HCT116 (cell line): Measurements from ENCODE around the gene EFEMP2. TPM values are rescaled to one million over a fixed set of nuclear protein-coding genes. Genes with fewer than 3 reads are reported as not detected.

Experiments used
- ATAC-seq: fragments of 200-7000 bp; cut with Tn5 transposase; 2 replicates; pipeline ENCODE4 v1.9.1; 2020; ENCODE audit warnings: mild to moderate bottlenecking, moderate library complexity
- BruUV-seq: library from RNA; stranded (reverse); fragments of 400-500 nt; replicated peaks from 2 replicates; lab custom pipeline; 2021; lab: Mats Ljungman, UMichigan
- CTCF ChIA-PET: fragments of 300-600 bp; sonication (Branson Sonifier 250); formaldehyde crosslinking; loops from one replicate; lab custom pipeline; 2021; ENCODE audit warnings: antibody characterized with exemption; lab: Charles Lee
- POLR2A ChIA-PET: fragments of 300-600, 350-600 bp; sonication (Branson Sonifier 250); formaldehyde crosslinking; loops from one replicate; lab custom pipeline; 2021; ENCODE audit warnings: antibody characterized with exemption; lab: Charles Lee
- RAD21 ChIA-PET, 2 experiments: fragments of 300-600 bp; sonication (Branson Sonifier 250); formaldehyde crosslinking; loops; one replicate each; lab custom pipeline; 2023; ENCODE audit warnings: low total read pairs in 2 of 2; ENCODE audit not compliant: uncharacterized antibody in 2 of 2, unreplicated experiment in 2 of 2, low non-redundant PET in 1 of 2; lab: Charles Lee
- DNase-seq: peaks from one replicate; pipeline ENCODE4 v3.0.0-alpha.2; 2010; ENCODE audit warnings: low read depth, low spot score
- H2AFZ ChIP-seq: fragments of 200-600 bp; shearing (Covaris generic), sonication (generic); 2 replicates; pipeline ENCODE4 v1.6.1; 2017; ENCODE audit warnings: low read depth, mixed run types, mixed read lengths, antibody characterized with exemption, low read length; ENCODE audit not compliant: poor library complexity, severe bottlenecking
- H3K27ac ChIP-seq: 2 replicates; pipeline ENCODE4 v1.5.1; 2012; ENCODE audit warnings: low read depth, low read length
- H3K27me3 ChIP-seq: fragments of 200-600 bp; sonication (generic); 2 replicates; pipeline ENCODE4 v1.6.1; 2016; ENCODE audit warnings: mixed run types, low read length, mixed read lengths; ENCODE audit not compliant: insufficient read depth
- H3K36me3 ChIP-seq, 2 experiments: fragments of 200-500 bp in 1 of 2; fragments of 200-600 bp in 1 of 2; sonication (Bioruptor generic) in 1 of 2; sonication (generic) in 1 of 2; 2 replicates each; pipeline versions ENCODE4 v1.5.1 to v1.6.1; 2014 to 2016; ENCODE audit warnings: low read length in 2 of 2, inconsistent platforms in 1 of 2, mixed read lengths in 1 of 2, mixed run types in 1 of 2; ENCODE audit not compliant: insufficient read depth in 2 of 2, control insufficient read depth in 1 of 2
- H3K4me1 ChIP-seq, 2 experiments: fragments of 200-600 bp in 1 of 2; sonication (generic) in 1 of 2; 2 replicates each; pipeline versions ENCODE4 v1.5.1 to v1.6.1; 2012 to 2017; ENCODE audit warnings: low read length in 2 of 2, inconsistent platforms in 1 of 2, mild to moderate bottlenecking in 1 of 2, mixed read lengths in 1 of 2, mixed run types in 1 of 2, moderate library complexity in 1 of 2; ENCODE audit not compliant: insufficient read depth in 2 of 2, control insufficient read depth in 1 of 2
- H3K4me2 ChIP-seq: fragments of 200-600 bp; sonication (generic); 2 replicates; pipeline ENCODE4 v1.6.1; 2017; ENCODE audit warnings: mixed run types, low read length, mixed read lengths
- H3K4me3 ChIP-seq, 2 experiments: fragments of 200-600 bp in 1 of 2; sonication (generic) in 1 of 2; replicated peaks in 1 of 2; 2 replicates each; pipeline ENCODE4 v1.5.1; 2011 to 2016; ENCODE audit warnings: low read length in 2 of 2, control low read depth in 1 of 2, low read depth in 1 of 2, mild to moderate bottlenecking in 1 of 2, mixed read lengths in 1 of 2, mixed run types in 1 of 2
- H3K79me2 ChIP-seq: fragments of 200-600 bp; sonication (generic); 2 replicates; pipeline ENCODE4 v1.6.1; 2017; ENCODE audit warnings: mild to moderate bottlenecking, mixed run types, low read length, moderate library complexity, mixed read lengths; ENCODE audit not compliant: insufficient read depth
- H3K9ac ChIP-seq: fragments of 200-600 bp; sonication (generic); 2 replicates; pipeline ENCODE4 v1.6.1; 2016; ENCODE audit warnings: low read length, mixed read lengths
- H3K9me2 ChIP-seq: fragments of 200-600 bp; sonication (generic), shearing (Covaris generic); 2 replicates; pipeline ENCODE4 v1.6.1; 2017; ENCODE audit warnings: mixed run types, mild to moderate bottlenecking, moderate library complexity; ENCODE audit not compliant: insufficient read depth
- H3K9me3 ChIP-seq, 2 experiments: fragments of 200-500 bp in 1 of 2; fragments of 200-600 bp in 1 of 2; sonication (Bioruptor generic) in 1 of 2; sonication (generic) in 1 of 2; 2 replicates each; pipeline ENCODE4 v1.6.1; 2014 to 2017; ENCODE audit warnings: low read length in 2 of 2, mixed read lengths in 2 of 2, inconsistent platforms in 1 of 2, low read depth in 1 of 2, mild to moderate bottlenecking in 1 of 2, mixed run types in 1 of 2, moderate library complexity in 1 of 2; ENCODE audit not compliant: control insufficient read depth in 1 of 2, insufficient read depth in 1 of 2
- H4K20me1 ChIP-seq: fragments of 200-600 bp; sonication (generic), shearing (Covaris generic); 2 replicates; pipeline ENCODE4 v1.6.1; 2017; ENCODE audit warnings: mixed run types, mild to moderate bottlenecking, moderate library complexity; ENCODE audit not compliant: insufficient read depth
- CBX3 ChIP-seq: IDR thresholded peaks from 2 replicates; pipeline ENCODE4 v1.6.1; 2012; ENCODE audit warnings: low read depth
- JUND ChIP-seq: IDR thresholded peaks from 2 replicates; pipeline ENCODE4 v1.6.1; 2012
- POLR2A ChIP-seq: IDR thresholded peaks from 2 replicates; pipeline ENCODE4 v1.7.0; 2011; ENCODE audit warnings: borderline replicate concordance; ENCODE audit not compliant: insufficient read depth, insufficient read length; ENCODE audit errors: extremely low read depth
- POLR2AphosphoS5 ChIP-seq: IDR thresholded peaks from 2 replicates; pipeline ENCODE4 v1.6.1; 2011; ENCODE audit warnings: mild to moderate bottlenecking, low read depth, low read length, moderate library complexity
- SIN3A ChIP-seq: IDR thresholded peaks from 2 replicates; pipeline ENCODE4 v1.6.1; 2012; ENCODE audit warnings: low read depth
- SP1 ChIP-seq: IDR thresholded peaks from 2 replicates; pipeline ENCODE4 v1.6.1; 2012; ENCODE audit warnings: low read depth
- SRF ChIP-seq: IDR thresholded peaks from 2 replicates; pipeline ENCODE4 v1.6.1; 2012; ENCODE audit warnings: low read depth
- YY1 ChIP-seq: IDR thresholded peaks from 2 replicates; pipeline ENCODE4 v1.6.1; 2011; ENCODE audit warnings: low read length, low read depth, moderate library complexity, mild to moderate bottlenecking; ENCODE audit not compliant: insufficient replicate concordance; ENCODE audit errors: extremely low read depth
- intact Hi-C: fragments of 100-400 bp; cut with micrococcal nuclease; formaldehyde crosslinking; loops from 2 replicates; pipeline ENCODE4 v1.10.0; 2022
- total RNA-seq: library from RNA; stranded (reverse); gene quantifications from one replicate; pipeline ENCODE4 v1.2.1, GENCODE V29; 2021; ENCODE audit not compliant: unreplicated experiment
- TF ChIP-seq, protein P1 (sequence below), 3 experiments: fragments of 200-600 bp in 1 of 3; sonication (generic) in 1 of 3; IDR thresholded peaks in 2 of 3; conservative IDR thresholded peaks in 1 of 3; 2 replicates each; pipeline ENCODE4 v1.5.1; 2012 to 2017; ENCODE audit warnings: low read depth in 2 of 3, low read length in 2 of 3, antibody characterized with exemption in 1 of 3, borderline replicate concordance in 1 of 3, control low read depth in 1 of 3, mild to moderate bottlenecking in 1 of 3, mixed read lengths in 1 of 3, mixed run types in 1 of 3, moderate library complexity in 1 of 3; ENCODE audit not compliant: insufficient read depth in 1 of 3
- TF ChIP-seq, protein P2 (sequence below): IDR thresholded peaks from 2 replicates; pipeline ENCODE4 v1.6.1; 2011; ENCODE audit warnings: mild to moderate bottlenecking, low read length, moderate library complexity; ENCODE audit not compliant: insufficient replicate concordance; ENCODE audit errors: extremely low read depth

EFEMP2 gene
- total RNA-seq, 1 experiment from 2014 or later, result 8.4 TPM

GRCh38 chr11:65896034-65896999, 23.7 kb upstream of the EFEMP2 start:
- Histone ChIP-seq H3K27me3 (no peaks in the 10 kb centered on the region), H3K9me3 (no peaks in the 10 kb centered on the region), H3K27ac (peak overlapping the region; percentile 99), H3K36me3 (peaks cover 10 to 52% of the 10 kb centered on the region in 2 experiments; a peak in 3 of 4 replicates), H3K9ac (peak overlapping the region; percentile 99), H2AFZ (no peak overlapping the region), H3K79me2 (peaks cover 90% of the 10 kb centered on the region), H3K9me2 (no peaks in the 10 kb centered on the region), H4K20me1 (peaks cover 31% of the 10 kb centered on the region; the same call in 1 of the 2 replicates)
- DNase-seq, result no peak
- ATAC-seq, result no peak
- ChIA-PET POLR2A (interaction anchor here (1.4 to 3.6 kb wide), 5 partner anchors 10 to 22 kb away, joined by 4 to 24 read pairs (median 6); no protein-coding TSS in a partner anchor), RAD21 (no interaction called here)
- intact Hi-C loops, result no loop called here
- TF ChIP-seq YY1, result no peak
- TF ChIP-seq, all 23 proteins: peak for 0
- BruUV-seq, result no TSS peak
- CTCF ChIA-PET, result interaction anchor here (1.0 kb wide), 1 partner anchor 8 kb away, joined by 3 read pairs; the partner anchor contains the start of gene FIBP
- Histone ChIP-seq H3K4me1 (peaks cover 22 to 79% of the 10 kb centered on the region in 2 experiments), H3K4me3 (peak overlapping the region in 1 of 2 experiments; percentile 11; a peak in 1 of 4 replicates), H3K4me2 (peak overlapping the region; percentile 71)

- Histone ChIP-seq H3K9me3 (no peaks in the 10 kb centered on the region), H3K27ac (peak overlapping the region; percentile 99), H3K27me3 (no peaks in the 10 kb centered on the region), H3K79me2 (peaks cover 88% of the 10 kb centered on the region), H2AFZ (no peak overlapping the region), H4K20me1 (peaks cover 31% of the 10 kb centered on the region; the same call in 1 of the 2 replicates), H3K9me2 (no peaks in the 10 kb centered on the region), H3K4me2 (peak overlapping the region; percentile 71), H3K4me1 (peaks cover 14 to 79% of the 10 kb centered on the region in 2 experiments), H3K36me3 (peaks cover 10 to 52% of the 10 kb centered on the region in 2 experiments; a peak in 3 of 4 replicates), H3K4me3 (no peak overlapping the region), H3K9ac (peak overlapping the region; percentile 99)
- ChIA-PET CTCF (interaction anchor here (1.2 kb wide), 1 partner anchor 20 kb away, joined by 3 read pairs; no protein-coding TSS in a partner anchor), RAD21 (no interaction called here), POLR2A (interaction anchor here (0.7 to 8.0 kb wide), 5 partner anchors 11 to 105 kb away, joined by 3 to 80 read pairs (median 6); no protein-coding TSS in a partner anchor)
- no TSS peak for BruUV-seq
- intact Hi-C loops, result no loop called here
- DNase-seq (no peak), ATAC-seq (no peak)
- no peak for TF ChIP-seq JUND
- no peak for TF ChIP-seq SIN3A
- no peak for TF ChIP-seq POLR2A
- no peak for TF ChIP-seq SP1
- TF ChIP-seq, protein P1, sequence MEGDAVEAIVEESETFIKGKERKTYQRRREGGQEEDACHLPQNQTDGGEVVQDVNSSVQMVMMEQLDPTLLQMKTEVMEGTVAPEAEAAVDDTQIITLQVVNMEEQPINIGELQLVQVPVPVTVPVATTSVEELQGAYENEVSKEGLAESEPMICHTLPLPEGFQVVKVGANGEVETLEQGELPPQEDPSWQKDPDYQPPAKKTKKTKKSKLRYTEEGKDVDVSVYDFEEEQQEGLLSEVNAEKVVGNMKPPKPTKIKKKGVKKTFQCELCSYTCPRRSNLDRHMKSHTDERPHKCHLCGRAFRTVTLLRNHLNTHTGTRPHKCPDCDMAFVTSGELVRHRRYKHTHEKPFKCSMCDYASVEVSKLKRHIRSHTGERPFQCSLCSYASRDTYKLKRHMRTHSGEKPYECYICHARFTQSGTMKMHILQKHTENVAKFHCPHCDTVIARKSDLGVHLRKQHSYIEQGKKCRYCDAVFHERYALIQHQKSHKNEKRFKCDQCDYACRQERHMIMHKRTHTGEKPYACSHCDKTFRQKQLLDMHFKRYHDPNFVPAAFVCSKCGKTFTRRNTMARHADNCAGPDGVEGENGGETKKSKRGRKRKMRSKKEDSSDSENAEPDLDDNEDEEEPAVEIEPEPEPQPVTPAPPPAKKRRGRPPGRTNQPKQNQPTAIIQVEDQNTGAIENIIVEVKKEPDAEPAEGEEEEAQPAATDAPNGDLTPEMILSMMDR (IDR thresholded peaks at IDR 0.05 in 2 of 3, conservative IDR thresholded peaks at IDR 0.05 in 1 of 3; ENCODE audit: borderline replicate concordance in 1 of 3, insufficient read depth in 1 of 3, low read depth in 2 of 3, low read length in 2 of 3), result no peak
- TF ChIP-seq, protein P2, sequence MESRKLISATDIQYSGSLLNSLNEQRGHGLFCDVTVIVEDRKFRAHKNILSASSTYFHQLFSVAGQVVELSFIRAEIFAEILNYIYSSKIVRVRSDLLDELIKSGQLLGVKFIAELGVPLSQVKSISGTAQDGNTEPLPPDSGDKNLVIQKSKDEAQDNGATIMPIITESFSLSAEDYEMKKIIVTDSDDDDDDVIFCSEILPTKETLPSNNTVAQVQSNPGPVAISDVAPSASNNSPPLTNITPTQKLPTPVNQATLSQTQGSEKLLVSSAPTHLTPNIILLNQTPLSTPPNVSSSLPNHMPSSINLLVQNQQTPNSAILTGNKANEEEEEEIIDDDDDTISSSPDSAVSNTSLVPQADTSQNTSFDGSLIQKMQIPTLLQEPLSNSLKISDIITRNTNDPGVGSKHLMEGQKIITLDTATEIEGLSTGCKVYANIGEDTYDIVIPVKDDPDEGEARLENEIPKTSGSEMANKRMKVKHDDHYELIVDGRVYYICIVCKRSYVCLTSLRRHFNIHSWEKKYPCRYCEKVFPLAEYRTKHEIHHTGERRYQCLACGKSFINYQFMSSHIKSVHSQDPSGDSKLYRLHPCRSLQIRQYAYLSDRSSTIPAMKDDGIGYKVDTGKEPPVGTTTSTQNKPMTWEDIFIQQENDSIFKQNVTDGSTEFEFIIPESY, result no peak
- TF ChIP-seq CBX3, result no peak
- TF ChIP-seq SRF, result no peak
- no peak for TF ChIP-seq POLR2AphosphoS5
These were observed 22.9 kb upstream of the EFEMP2 start for GRCh38 chr11:65895482-65895981.
